GM12878 (cell line): Measurements from ENCODE around the gene SUGP1. TPM values are rescaled to one million over a fixed set of nuclear protein-coding genes. Genes with fewer than 3 reads are reported as not detected.

ENCODE experiments used
- ATAC-seq: fragments of 200-7000 bp; cut with Tn5 transposase; 3 replicates; pipeline ENCODE4 v1.9.1; 2020; ENCODE audit warnings: mild to moderate bottlenecking, moderate library complexity
- BruUV-seq: library from RNA; stranded (reverse); fragments of 400-500 nt; replicated peaks from 2 replicates; lab custom pipeline; 2021; lab: Mats Ljungman, UMichigan
- CTCF ChIA-PET: fragments of 300-600 bp; sonication (Branson Sonifier 250); formaldehyde crosslinking; extraction: SDS; loops from one replicate; lab custom pipeline; 2021; ENCODE audit warnings: inconsistent platforms; lab: Yijun Ruan, JAX
- POLR2A ChIA-PET: fragments of 350-600 bp; formaldehyde crosslinking; extraction: SDS; loops from one replicate; lab custom pipeline; 2021; ENCODE audit warnings: inconsistent platforms; lab: Charles Lee
- RAD21 ChIA-PET: fragments of 300-600 bp; sonication (Branson Sonifier 250); formaldehyde crosslinking; loops from one replicate; lab custom pipeline; 2023; ENCODE audit warnings: antibody characterized with exemption; ENCODE audit not compliant: unreplicated experiment; lab: Charles Lee
- SMC1A ChIA-PET: fragments of 300-600 bp; sonication (Branson Sonifier 250); formaldehyde crosslinking; loops from one replicate; lab custom pipeline; 2023; ENCODE audit not compliant: unreplicated experiment, uncharacterized antibody; lab: Charles Lee
- DNase-seq: peaks from one replicate; pipeline ENCODE4 v3.0.0-alpha.2; 2011; ENCODE audit warnings: low read depth, low spot score
- FAIRE-seq: peaks from 3 replicates; lab custom pipeline; 2011; peaks lifted over from hg19 to GRCh38; lab: Jason Lieb, UNC
- H2AFZ ChIP-seq: 2 replicates; pipeline ENCODE4 v1.6.0; 2011; ENCODE audit warnings: low read depth, low read length, control low read depth; ENCODE audit not compliant: control insufficient read depth
- H3K27ac ChIP-seq: 2 replicates; pipeline ENCODE4 v1.5.1; 2011; ENCODE audit warnings: control low read depth; ENCODE audit not compliant: control insufficient read depth, insufficient read depth
- H3K27me3 ChIP-seq, 2 experiments: replicated peaks in 1 of 2; 2 replicates each; pipeline versions ENCODE4 v1.6.0 to v1.6.1; 2011; ENCODE audit warnings: low read length in 1 of 2; ENCODE audit not compliant: control insufficient read depth in 2 of 2, insufficient read depth in 2 of 2
- H3K36me3 ChIP-seq, 2 experiments: 2 replicates each; pipeline ENCODE4 v1.5.1; 2011; ENCODE audit warnings: low read length in 1 of 2; ENCODE audit not compliant: control insufficient read depth in 2 of 2, insufficient read depth in 2 of 2
- H3K4me1 ChIP-seq: 2 replicates; pipeline ENCODE4 v1.6.1; 2011; ENCODE audit warnings: mild to moderate bottlenecking, low read length, moderate library complexity, mixed read lengths; ENCODE audit not compliant: control insufficient read depth, insufficient read depth
- H3K4me2 ChIP-seq: 2 replicates; pipeline ENCODE4 v1.6.0; 2011; ENCODE audit warnings: control low read depth; ENCODE audit not compliant: control insufficient read depth, insufficient read depth
- H3K4me3 ChIP-seq: fragments of 200-600 bp; sonication (generic); 2 replicates; pipeline ENCODE4 v1.5.1; 2016
- H3K79me2 ChIP-seq: 2 replicates; pipeline ENCODE4 v1.6.0; 2011; ENCODE audit warnings: low read length; ENCODE audit not compliant: control insufficient read depth, insufficient read depth
- H3K9ac ChIP-seq: 2 replicates; pipeline ENCODE4 v1.8.0; 2011; ENCODE audit warnings: low read length, control low read depth, mixed read lengths; ENCODE audit not compliant: control insufficient read depth, insufficient read depth
- H3K9me3 ChIP-seq: replicated peaks from 3 replicates; pipeline ENCODE4 v1.5.1; 2011; ENCODE audit warnings: mild to moderate bottlenecking, low read length; ENCODE audit not compliant: control insufficient read depth, insufficient read depth
- H4K20me1 ChIP-seq: 2 replicates; pipeline ENCODE4 v1.6.0; 2011; ENCODE audit not compliant: control insufficient read depth, insufficient read depth
- BCLAF1 ChIP-seq: fragments of 450-650 bp; IDR thresholded peaks from 2 replicates; pipeline ENCODE4 v1.6.1; 2017; ENCODE audit warnings: antibody characterized with exemption, mild to moderate bottlenecking, moderate library complexity
- CTCF ChIP-seq, 3 experiments: IDR thresholded peaks in 2 of 3; conservative IDR thresholded peaks in 1 of 3; 2 replicates each; pipeline ENCODE4 v1.5.1; 2011; ENCODE audit warnings: low read depth in 3 of 3, low read length in 3 of 3, mild to moderate bottlenecking in 3 of 3, control low read depth in 2 of 3, moderate library complexity in 2 of 3, inconsistent platforms in 1 of 3, mixed read lengths in 1 of 3; ENCODE audit not compliant: control insufficient read depth in 2 of 3, insufficient read depth in 1 of 3; ENCODE audit errors: extremely low read depth in 1 of 3
- ELK1 ChIP-seq: IDR thresholded peaks from 2 replicates; pipeline ENCODE4 v1.6.1; 2012; ENCODE audit warnings: low read depth, low read length, improper control_type of control experiment
- ESRRA ChIP-seq: IDR thresholded peaks from 2 replicates; pipeline ENCODE4 v1.6.1; 2012; ENCODE audit warnings: mild to moderate bottlenecking, low read length, improper control_type of control experiment
- KDM1A ChIP-seq: fragments of 200-600 bp; sonication (generic); IDR thresholded peaks from 2 replicates; pipeline ENCODE4 v1.6.1; 2016; ENCODE audit warnings: borderline replicate concordance
- NFYA ChIP-seq: IDR thresholded peaks from 2 replicates; pipeline ENCODE4 v1.6.1; 2011; ENCODE audit warnings: low read depth, mild to moderate bottlenecking, low read length, improper control_type of control experiment, borderline replicate concordance
- POLR2A ChIP-seq: IDR thresholded peaks from 2 replicates; pipeline ENCODE4 v1.6.1; 2011; ENCODE audit warnings: low read depth, mild to moderate bottlenecking, low read length
- YBX1 ChIP-seq: fragments of 450-650 bp; IDR thresholded peaks from 2 replicates; pipeline ENCODE4 v1.6.1; 2016; ENCODE audit warnings: antibody characterized with exemption
- ZZZ3 ChIP-seq: IDR thresholded peaks from 2 replicates; pipeline ENCODE4 v1.6.1; 2011; ENCODE audit warnings: low read depth; ENCODE audit not compliant: control insufficient read depth, insufficient read length
- WGBS: methylation state at CpG from one replicate; pipeline ENCODE4 v1.1.6; 2016; ENCODE audit warnings: low lambda C conversion rate; ENCODE audit not compliant: insufficient replicate concordance, insufficient coverage; ENCODE audit errors: missing lambda C conversion rate; 5-methylcytosine and 5-hydroxymethylcytosine counted together
- in situ Hi-C: fragments of 300-500 bp; cut with MboI; formaldehyde crosslinking; loops from 9 replicates; pipeline ENCODE4 v1.14.3; 2018; ENCODE audit warnings: mixed read lengths
- intact Hi-C: fragments of 100-400 bp; cut with micrococcal nuclease; formaldehyde crosslinking; loops from one replicate; pipeline ENCODE4 v1.14.2; 2022; ENCODE audit not compliant: unreplicated experiment
- polyA plus RNA-seq, 11 experiments: library from polyadenylated mRNA; depleted of rRNA in 4 of 11; unstranded in 6 of 11; stranded (reverse) in 5 of 11; fragments of >200 nt; fragmentation: Nextera tagmentation in 4 of 11; fragmentation: Illumina TruSeq in 1 of 11; extraction: Ambion mirVana in 4 of 11; extraction: Trizol in 1 of 11; gene quantifications; 1 replicate in 1 of 11; 2 replicates in 10 of 11; pipeline versions ENCODE4 v1.2.1 to v1.2.3, GENCODE V29; 2011 to 2016; ENCODE audit warnings: inconsistent platforms in 2 of 11, missing spikeins in 2 of 11, low read depth in 1 of 11
- total RNA-seq, 4 experiments: library from RNA; depleted of rRNA in 3 of 4; stranded (reverse); fragments of >200 nt in 3 of 4; fragmentation: Illumina TruSeq in 1 of 4; extraction: Trizol in 1 of 4; gene quantifications; 2 replicates each; pipeline versions ENCODE4 v1.2.1 to v1.2.3, GENCODE V29; 2013 to 2021

SUGP1 gene
- total and polyA plus RNA-seq, 10 of the 15 experiments (the other 5 are each of a cell fraction or from before 2014, with no cell fraction given): 1.6 to 70.2 (median 38.4) TPM

GRCh38 chr19:19338082-19338481 lies 17.8 kb upstream of the SUGP1 start:
- no peak overlapping the region for H3K4me3 ChIP-seq
- no peak for FAIRE-seq
- no peaks in the 10 kb centered on the region for H3K4me1 ChIP-seq
- no peaks in the 10 kb centered on the region; the same call in 1 of the 2 replicates for H4K20me1 ChIP-seq
- intact Hi-C loops (no loop called here), in situ Hi-C loops (no loop called here)
- ChIA-PET RAD21 (no interaction called here), POLR2A (interaction anchor here (0.6 kb wide), 1 partner anchor 20 kb away, joined by 3 read pairs; no protein-coding TSS in a partner anchor), CTCF (interaction anchor here (1.3 kb wide), 2 partner anchors 13 to 23 kb away, joined by 3 to 4 read pairs; no protein-coding TSS in a partner anchor), SMC1A (no interaction called here)
- ATAC-seq: no peak
- WGBS: 99% methylated on average over 7 of the region's 7 CpGs
- H3K27me3 ChIP-seq: no peaks in the 10 kb centered on the region
- H3K9ac ChIP-seq: no peak overlapping the region
- H3K4me2 ChIP-seq: no peak overlapping the region
- no peaks in the 10 kb centered on the region for H3K9me3 ChIP-seq
- no peak overlapping the region for H3K27ac ChIP-seq
- no TSS peak for BruUV-seq
- no peak for TF ChIP-seq BCLAF1
- H2AFZ ChIP-seq: no peak overlapping the region
- peaks cover 22 to 37% of the 10 kb centered on the region in 2 experiments; a peak in 3 of 4 replicates for H3K36me3 ChIP-seq
- DNase-seq: no peak
- no peaks in the 10 kb centered on the region for H3K79me2 ChIP-seq

GRCh38 chr19:19337120-19337519 lies 16.8 kb upstream of the SUGP1 start:
- no peak for ATAC-seq
- intact Hi-C loops: no loop called here

More at GRCh38 chr19:19337120-19337519, 16.8 kb upstream of the SUGP1 start:
- DNase-seq (no peak), FAIRE-seq (no peak)
- H3K9me3 ChIP-seq: no peaks in the 10 kb centered on the region
- no peak overlapping the region for H3K27ac ChIP-seq
- H3K4me1 ChIP-seq: no peaks in the 10 kb centered on the region
- no TSS peak for BruUV-seq
- H3K27me3 ChIP-seq: no peaks in the 10 kb centered on the region
- H3K36me3 ChIP-seq: peaks cover 19 to 29% of the 10 kb centered on the region in 2 experiments; a peak in 3 of 4 replicates
- 93% methylated on average over 17 of the region's 17 CpGs for WGBS
- no peak overlapping the region for H3K4me2 ChIP-seq
- no peak overlapping the region for H2AFZ ChIP-seq
- ChIA-PET RAD21 (no interaction called here), CTCF (no interaction called here), POLR2A (interaction anchor here (0.7 kb wide), 1 partner anchor 15 kb away, joined by 5 read pairs; no protein-coding TSS in a partner anchor), SMC1A (no interaction called here)
- no peak for TF ChIP-seq ELK1
- no peak for TF ChIP-seq KDM1A
- no peak for TF ChIP-seq NFYA
- no peak for TF ChIP-seq ESRRA
- no peak for TF ChIP-seq CTCF (IDR thresholded peaks at IDR 0.05 in 2 of 3, conservative IDR thresholded peaks at IDR 0.05 in 1 of 3; ENCODE audit: control insufficient read depth in 2 of 3, extremely low read depth in 1 of 3, insufficient read depth in 1 of 3, low read depth in 3 of 3, low read length in 3 of 3)
- no peak for TF ChIP-seq POLR2A
- TF ChIP-seq YBX1: no peak
- no peak for TF ChIP-seq ZZZ3
- no peaks in the 10 kb centered on the region for H3K79me2 ChIP-seq
- H3K9ac ChIP-seq: no peak overlapping the region
- H3K4me3 ChIP-seq: no peak overlapping the region
- no peaks in the 10 kb centered on the region; the same call in 1 of the 2 replicates for H4K20me1 ChIP-seq
- in situ Hi-C loops: no loop called here
